Activated CD4-positive, alpha-beta memory T cell treated with anti-CD3 and anti-CD28 coated beads for 36 hours (primary cell): Measurements from ENCODE around the gene TNNT1. TPM values are rescaled to one million over a fixed set of nuclear protein-coding genes. Genes with fewer than 3 reads are reported as not detected.

Experiments used
- microRNA-seq: library from miRNA; unstranded; fragments of <30 nt; microRNA quantifications from one replicate; pipeline ENCODE4 v1.2.0, GENCODE V29; 2022; ENCODE audit warnings: borderline number of aligned reads, borderline microRNAs expressed, borderline replicate concordance
- total RNA-seq, 2 experiments: library from RNA; stranded (reverse); gene quantifications; one replicate each; pipeline ENCODE4 v1.2.3, GENCODE V29; 2021

Gene TNNT1
- total RNA-seq, 2 experiments from 2014 or later, result not detected

Small RNA genes within 50 kb of the gene (microRNA-seq; reads per million reads assigned to microRNA genes)
- gene MIR7975, result not detected

Other genes with a start within 250 kb of the TNNT1 start
- gene NCR1, start 243.1 kb downstream of the TNNT1 start, total RNA-seq, result not detected
- not detected for gene NLRP7, start 201.7 kb downstream of the TNNT1 start, total RNA-seq
- gene NLRP2, start 182.8 kb downstream of the TNNT1 start, total RNA-seq, result 10 to 100 TPM in 1 of 2 experiments, 1 to 10 TPM in 1; 8.1 to 10.3 TPM
- gene GP6, start 110.9 kb downstream of the TNNT1 start, total RNA-seq, result not detected
- 10 to 100 TPM; 11.0 to 12.8 TPM for gene RDH13, start 86.1 kb downstream of the TNNT1 start, total RNA-seq
- 1 to 10 TPM; 2.2 to 2.7 TPM for gene EPS8L1, start 73.3 kb downstream of the TNNT1 start, total RNA-seq
- 10 to 100 TPM; 62.7 to 73.2 TPM for gene PPP1R12C, start 31.6 kb downstream of the TNNT1 start, total RNA-seq
- gene TNNI3, start 8.5 kb upstream of the TNNT1 start, total RNA-seq, result not detected
- not detected for gene DNAAF3, start 17.4 kb upstream of the TNNT1 start, total RNA-seq
- under 1 TPM in 1 of 2 experiments, not detected in 1; 0.22 TPM for gene SYT5, start 31.1 kb upstream of the TNNT1 start, total RNA-seq
- not detected for gene PTPRH, start 60.3 kb upstream of the TNNT1 start, total RNA-seq
- 1 to 10 TPM; 4.8 to 6.5 TPM for gene TMEM86B, start 79.6 kb upstream of the TNNT1 start, total RNA-seq
- gene PPP6R1, start 109.8 kb upstream of the TNNT1 start, total RNA-seq, result 100 to 1,000 TPM; 180 to 200 TPM
- 10 to 100 TPM; 45.0 to 45.4 TPM for gene HSPBP1, start 130.9 kb upstream of the TNNT1 start, total RNA-seq
- gene BRSK1, start 134.8 kb upstream of the TNNT1 start, total RNA-seq, result 1 to 10 TPM; 3.3 to 5.6 TPM
- gene TMEM150B, start 176.1 kb upstream of the TNNT1 start, total RNA-seq, result not detected
- gene KMT5C, start 190.7 kb upstream of the TNNT1 start, total RNA-seq, result 10 to 100 TPM; 34.2 to 35.2 TPM
- under 1 TPM; 0.15 to 0.81 TPM for gene COX6B2, start 205.5 kb upstream of the TNNT1 start, total RNA-seq
- gene GARIN5B, start 214.1 kb upstream of the TNNT1 start, total RNA-seq, result not detected
- under 1 TPM; 0.17 to 0.39 TPM for gene IL11, start 221.3 kb upstream of the TNNT1 start, total RNA-seq
- not detected for gene TMEM190, start 227.6 kb upstream of the TNNT1 start, total RNA-seq
- gene TMEM238, start 235.1 kb upstream of the TNNT1 start, total RNA-seq, result 1 to 10 TPM; 6.3 to 7.0 TPM
- 1,000 to 10,000 TPM; 2,630 to 2,642 TPM for gene RPL28, start 236.7 kb upstream of the TNNT1 start, total RNA-seq